GM18873 (cell line): ENCODE results near the gene TARP.
"Not testable (repeated sequence)": the region's sequence is repeated elsewhere in the genome, so short reads cannot be mapped to it uniquely, and the experiment has no call there.

Experiments
- ATAC-seq: cut with Tn5 transposase; IDR thresholded peaks from one replicate; pipeline ENCODE4 v1.9.1; 2021; ENCODE audit warnings: mild to moderate bottlenecking, moderate library complexity, moderate number of reproducible peaks; ENCODE audit not compliant: unreplicated experiment, low FRiP score

The TARP gene

DNA sequence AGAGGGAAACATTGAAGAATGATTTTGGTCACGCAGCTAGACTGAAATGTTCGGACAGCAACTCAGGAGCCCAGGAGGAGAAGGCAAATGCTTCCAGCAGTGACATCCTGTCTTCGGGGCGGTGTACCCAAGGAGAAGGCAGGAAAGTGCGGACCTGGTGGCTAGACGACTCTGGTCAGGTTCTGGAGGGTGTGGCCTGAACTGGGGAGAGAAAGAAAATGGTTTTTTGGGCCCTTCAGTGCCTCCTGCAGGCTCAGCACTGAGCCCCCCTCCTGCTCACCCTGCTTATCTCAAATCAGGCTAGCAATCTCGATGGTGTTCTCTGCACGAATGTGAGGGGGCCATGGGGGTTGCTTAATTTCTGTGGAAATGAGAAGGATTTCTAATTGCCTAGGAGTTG is 26.7 kb upstream of the TARP start:
- no peak for ATAC-seq

DNA sequence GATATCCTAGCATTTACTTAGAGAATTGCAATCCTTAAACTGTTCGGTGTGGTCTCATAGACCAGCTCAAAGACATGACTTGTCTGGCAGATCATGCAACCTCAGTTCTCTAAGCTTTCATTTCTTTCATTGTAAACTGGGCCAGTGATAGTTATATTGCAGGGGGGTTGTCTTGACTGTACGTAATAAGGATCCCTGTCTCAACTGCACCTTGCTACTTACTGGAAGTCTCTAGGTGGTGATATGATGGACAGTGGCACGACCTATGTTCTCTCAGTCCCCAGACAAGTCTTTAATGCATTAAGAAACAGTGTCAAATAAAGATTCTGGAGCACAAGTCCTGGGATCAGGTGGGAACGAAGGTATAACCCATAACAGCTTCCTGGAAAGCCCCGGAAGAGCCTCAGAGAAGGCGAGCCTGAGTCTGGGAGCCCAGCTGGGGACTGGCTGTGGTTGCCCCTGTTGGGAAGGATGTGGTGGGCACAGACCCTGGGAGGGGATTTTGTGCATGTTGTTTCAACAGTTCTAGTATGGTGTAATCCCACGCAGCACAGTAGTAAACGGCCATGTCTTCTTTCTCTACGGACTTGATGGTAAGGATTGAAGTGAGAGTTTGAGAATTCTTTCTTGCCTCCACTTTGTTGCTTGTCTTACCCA is 26.0 kb upstream of the TARP start:
- ATAC-seq, result no peak

GRCh38 chr7:38296059-38296857 is 22.8 kb upstream of the TARP start:
- no peak for ATAC-seq

- ATAC-seq, result no peak
Observed at GRCh38 chr7:38294926-38295325, 21.5 kb upstream of the TARP start.

DNA sequence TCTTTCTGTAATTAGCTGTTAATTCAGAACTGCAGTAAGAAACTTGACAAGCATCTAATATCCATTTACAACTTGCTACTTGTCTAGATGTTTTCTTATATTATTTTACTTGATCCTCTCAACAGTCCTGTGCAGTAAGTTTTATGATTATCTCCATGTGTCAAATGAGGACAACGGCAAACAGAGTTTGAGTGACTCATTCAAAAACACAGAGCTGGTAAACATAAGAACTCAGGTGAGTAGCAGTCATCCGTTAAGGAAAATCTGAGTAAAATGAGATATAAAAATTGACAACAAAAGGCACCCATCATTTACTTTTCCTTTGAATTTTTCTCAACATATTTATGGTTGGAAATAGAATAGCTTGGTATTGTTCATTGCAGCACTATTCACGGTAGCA is 19.0 kb upstream of the TARP start:
- no peak for ATAC-seq

DNA sequence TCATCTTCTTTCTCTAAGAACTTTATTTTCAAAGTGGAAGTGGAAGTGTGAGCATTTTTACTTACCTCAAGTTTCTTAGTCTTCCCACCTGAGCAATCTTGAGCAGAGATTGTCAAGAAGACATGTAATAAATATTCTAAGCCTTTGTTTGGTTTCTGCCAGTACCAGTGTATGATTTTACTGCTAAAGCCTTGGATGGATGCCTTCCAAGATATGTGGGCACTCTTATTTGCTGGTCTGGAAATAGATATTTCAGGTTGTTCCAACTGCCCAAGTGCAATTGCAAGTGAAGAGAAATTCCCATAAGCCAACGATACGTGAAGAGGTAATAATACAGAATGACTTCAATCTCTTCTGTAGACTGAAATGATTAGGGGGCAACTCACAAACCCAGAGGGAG is 18.2 kb upstream of the TARP start:
- no peak for ATAC-seq

DNA sequence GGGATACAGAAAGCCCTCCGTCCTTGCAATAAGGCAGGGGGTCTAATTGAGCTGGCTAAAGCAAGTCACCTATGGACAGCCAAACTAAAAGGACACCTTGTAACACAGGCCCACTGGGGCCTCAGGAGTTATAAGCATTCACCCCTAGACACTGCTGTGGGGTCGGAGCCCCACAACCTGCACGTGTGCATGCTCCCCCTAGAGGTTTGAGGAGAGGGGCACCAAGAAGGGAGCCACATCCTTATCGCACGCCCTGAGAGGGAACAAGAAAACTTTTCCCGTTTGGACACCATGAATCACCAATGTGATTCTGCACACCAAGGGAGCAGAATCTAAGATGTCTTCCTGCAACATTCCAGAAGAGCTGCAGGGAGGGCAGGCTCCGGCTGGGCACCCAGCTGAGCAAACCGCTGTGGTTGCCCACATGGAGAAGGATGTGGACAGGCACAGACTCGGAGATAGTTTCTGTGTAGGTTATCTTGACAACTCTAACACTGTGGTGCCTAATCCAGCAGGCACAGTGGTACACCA is 17.7 kb upstream of the TARP start:
- no peak for ATAC-seq

GRCh38 chr7:38284553-38284952 is 11.1 kb upstream of the TARP start:
- ATAC-seq, result no peak

GRCh38 chr7:38283809-38284208 is 10.4 kb upstream of the TARP start:
- no peak for ATAC-seq

- no peak for ATAC-seq
Observed at GRCh38 chr7:38283107-38283506, 9.7 kb upstream of the TARP start.

DNA sequence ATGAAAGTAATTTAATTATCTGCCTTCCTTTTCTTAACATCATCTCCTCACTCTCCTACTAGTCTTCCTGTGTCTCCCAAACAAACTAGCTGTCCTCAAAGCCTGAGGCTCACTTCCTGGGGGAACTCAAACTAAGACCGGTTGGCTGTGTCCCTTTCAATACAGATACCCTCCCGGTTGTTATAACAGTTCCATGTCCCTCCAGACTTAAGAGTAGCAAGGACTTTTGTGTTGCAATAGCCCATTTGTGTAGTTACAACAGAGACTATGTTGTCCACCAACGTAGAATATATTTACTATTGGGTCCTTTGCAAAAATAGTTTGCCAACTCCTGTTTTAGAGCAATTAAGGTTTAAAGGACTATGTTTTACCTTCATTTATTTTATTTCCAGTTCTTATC is 8.6 kb upstream of the TARP start:
- ATAC-seq, result no peak

GRCh38 chr7:38281266-38281665 is 7.8 kb upstream of the TARP start:
- ATAC-seq, result no peak

DNA sequence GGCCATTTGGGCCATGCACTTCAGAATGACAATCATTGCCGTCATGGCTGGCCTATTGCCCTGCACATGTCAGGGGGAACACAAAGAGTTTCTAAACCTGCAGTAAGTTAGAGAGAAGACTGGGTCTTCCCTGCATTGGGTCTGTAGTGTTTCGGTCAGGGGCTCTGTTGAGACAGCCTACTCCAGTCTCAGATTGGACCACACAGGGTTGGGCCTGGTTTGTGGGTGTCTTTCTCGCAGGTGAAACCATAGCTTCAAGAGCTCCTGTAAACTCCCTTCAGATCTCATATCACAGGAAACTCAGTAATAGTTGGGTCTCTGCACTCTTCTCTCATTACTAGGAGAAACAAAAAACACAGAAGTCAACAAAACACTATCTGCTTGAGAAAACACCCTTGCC is 7.3 kb upstream of the TARP start:
- ATAC-seq, result no peak

GRCh38 chr7:38280000-38280399 is 6.6 kb upstream of the TARP start:
- no peak for ATAC-seq

DNA sequence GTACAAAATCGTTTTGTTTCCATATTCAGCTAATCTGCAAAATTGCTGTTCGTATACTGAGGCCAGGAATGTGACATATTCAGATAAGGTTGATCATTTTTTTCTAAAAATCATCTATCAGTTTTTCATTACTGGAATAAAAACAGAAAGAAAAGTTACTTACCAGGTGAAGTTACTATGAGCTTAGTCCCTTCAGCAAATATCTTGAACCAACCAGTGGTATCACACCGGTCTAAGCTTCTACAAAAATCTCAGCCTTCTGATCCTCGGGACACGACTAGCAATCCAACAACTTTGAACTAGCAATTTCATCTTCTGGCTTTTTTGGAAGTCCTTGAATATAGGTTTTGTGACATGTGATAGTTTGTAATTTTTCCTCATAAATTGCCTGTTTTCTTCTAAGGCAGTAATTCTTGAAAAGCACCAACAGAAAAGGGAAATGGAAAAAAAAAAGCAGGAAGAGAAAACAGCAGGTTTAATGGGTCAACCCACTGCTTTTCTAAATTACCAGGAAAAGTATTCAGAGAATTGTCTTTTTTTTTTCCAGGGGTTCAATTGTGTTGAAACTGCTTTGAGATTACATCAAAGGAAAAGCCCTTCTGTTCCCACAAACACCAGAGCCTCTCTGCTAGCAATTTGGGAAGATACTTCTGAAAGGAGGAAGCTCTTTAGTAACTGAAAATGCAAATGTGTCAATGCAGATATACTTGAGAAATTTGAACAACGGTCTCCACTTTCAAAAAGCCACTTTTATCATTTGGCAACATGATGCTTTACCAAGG is 2.9 kb upstream of the TARP start:
- no peak for ATAC-seq

- no peak for ATAC-seq
Observed at GRCh38 chr7:38274927-38275620, 1.6 kb upstream of the TARP start.

- ATAC-seq, result no peak
Observed at GRCh38 chr7:38274486-38274885, 1.1 kb upstream of the TARP start.

DNA sequence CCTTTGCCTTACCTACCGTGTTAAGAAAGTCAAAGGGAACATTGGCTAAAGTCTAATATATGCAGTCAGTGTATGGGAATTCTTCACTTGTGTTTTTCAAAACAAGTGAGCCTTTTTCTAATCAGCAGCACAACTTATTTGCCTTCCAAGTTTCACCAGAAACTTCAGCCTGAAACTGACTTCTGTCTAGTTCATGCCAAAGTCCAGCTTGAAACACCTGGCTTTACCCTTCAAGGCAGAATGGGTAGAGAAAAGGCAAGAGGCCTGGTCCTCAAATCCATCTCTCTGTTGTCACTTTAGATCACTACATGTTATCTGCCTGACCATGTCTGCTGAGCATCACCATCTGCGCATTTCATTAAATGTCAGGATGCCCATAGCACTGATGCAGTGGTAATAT is 3.0 kb downstream of the TARP start:
- ATAC-seq, result not testable (repeated sequence)

DNA sequence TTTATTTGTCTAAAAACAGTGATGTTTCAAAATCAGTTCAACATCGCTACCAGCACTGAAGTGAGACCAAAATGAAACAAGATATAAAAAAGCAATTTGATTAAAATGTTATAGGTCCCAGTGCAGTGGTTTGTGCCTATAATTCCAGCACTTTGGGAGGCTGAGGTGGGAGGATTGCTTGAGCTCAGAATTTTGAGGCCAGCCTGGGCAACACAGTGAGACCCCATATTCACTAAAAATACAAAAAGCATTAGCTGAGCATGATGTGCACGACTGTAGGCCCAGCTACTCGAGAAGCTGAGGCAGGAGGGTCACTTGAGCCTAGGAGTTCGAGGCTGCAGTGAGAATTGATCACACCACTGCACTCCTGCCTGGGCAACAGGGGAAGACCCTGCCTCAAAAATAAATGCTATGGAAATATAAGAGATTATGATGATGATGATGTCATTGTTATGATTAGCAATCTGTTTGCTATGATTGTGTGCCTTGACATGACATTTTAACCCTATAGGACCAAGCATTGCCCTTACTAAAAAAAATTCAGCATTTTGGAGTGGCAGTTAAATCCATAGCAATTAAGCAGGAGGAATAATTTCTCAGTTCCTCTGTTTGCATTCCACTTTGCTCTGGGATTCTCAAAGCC is 3.6 kb downstream of the TARP start:
- ATAC-seq, result not testable (repeated sequence)

DNA sequence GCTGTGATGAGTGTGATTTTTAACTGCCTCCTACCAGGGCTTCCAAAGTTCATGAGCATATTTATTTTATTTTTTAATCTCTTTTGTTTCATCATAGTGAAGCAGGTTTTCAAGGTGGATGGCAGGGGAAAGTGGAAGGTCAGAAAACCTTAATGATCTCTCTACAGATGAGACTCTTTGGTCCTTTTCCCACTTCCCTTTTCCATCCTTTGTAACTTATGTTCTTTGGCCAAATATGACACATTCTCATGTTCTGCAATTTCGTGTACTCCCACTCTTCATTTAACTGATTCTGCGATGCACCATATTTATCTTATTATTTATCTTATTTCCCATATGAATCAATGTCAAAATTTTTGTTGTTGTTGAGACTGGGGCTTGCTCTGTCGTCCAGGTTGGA is 7.5 kb downstream of the TARP start:
- not testable (repeated sequence) for ATAC-seq
